ENCODE results near the gene TMEM243.

DNA sequence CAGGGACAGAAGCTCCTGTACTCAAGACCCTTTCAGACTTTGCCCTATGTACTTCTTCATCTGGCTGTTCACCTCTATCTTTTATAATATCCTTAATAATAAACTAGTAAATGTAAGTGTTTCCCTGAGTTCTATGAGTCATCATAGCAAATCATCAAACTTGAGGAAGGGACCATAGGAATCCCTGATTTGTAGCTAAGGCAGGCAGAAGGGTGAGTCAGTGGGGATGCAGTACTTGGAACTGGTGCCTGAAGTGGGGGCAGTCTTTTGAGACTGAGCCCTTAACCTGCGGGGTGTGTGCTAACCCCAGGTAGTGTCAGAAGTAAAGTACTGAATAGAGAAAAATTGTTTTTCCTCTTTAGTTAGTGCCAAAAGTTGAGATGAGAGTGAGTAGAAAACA lies 6.2 kb upstream of the TMEM243 start:
- TF ChIP-seq, protein P1, sequence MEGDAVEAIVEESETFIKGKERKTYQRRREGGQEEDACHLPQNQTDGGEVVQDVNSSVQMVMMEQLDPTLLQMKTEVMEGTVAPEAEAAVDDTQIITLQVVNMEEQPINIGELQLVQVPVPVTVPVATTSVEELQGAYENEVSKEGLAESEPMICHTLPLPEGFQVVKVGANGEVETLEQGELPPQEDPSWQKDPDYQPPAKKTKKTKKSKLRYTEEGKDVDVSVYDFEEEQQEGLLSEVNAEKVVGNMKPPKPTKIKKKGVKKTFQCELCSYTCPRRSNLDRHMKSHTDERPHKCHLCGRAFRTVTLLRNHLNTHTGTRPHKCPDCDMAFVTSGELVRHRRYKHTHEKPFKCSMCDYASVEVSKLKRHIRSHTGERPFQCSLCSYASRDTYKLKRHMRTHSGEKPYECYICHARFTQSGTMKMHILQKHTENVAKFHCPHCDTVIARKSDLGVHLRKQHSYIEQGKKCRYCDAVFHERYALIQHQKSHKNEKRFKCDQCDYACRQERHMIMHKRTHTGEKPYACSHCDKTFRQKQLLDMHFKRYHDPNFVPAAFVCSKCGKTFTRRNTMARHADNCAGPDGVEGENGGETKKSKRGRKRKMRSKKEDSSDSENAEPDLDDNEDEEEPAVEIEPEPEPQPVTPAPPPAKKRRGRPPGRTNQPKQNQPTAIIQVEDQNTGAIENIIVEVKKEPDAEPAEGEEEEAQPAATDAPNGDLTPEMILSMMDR (IDR thresholded peaks at IDR 0.05): no peak
- no peak for TF ChIP-seq POLR2AphosphoS5 (IDR thresholded peaks at IDR 0.05)

All from upper lobe of left lung (tissue), 4 donors.